H1 (cell line): Measurements from ENCODE around the gene CGNL1. TPM values are rescaled to one million over a fixed set of nuclear protein-coding genes. Genes with fewer than 3 reads are reported as not detected.

Source experiments
- CTCF ChIA-PET: fragments of 300-600 bp; sonication (Branson Sonifier 250); formaldehyde crosslinking; loops from one replicate; lab custom pipeline; 2021; ENCODE audit not compliant: partially characterized antibody; lab: Charles Lee
- POLR2A ChIA-PET: fragments of 300-600 bp; sonication (Branson Sonifier 250); formaldehyde crosslinking; loops from one replicate; lab custom pipeline; 2021; ENCODE audit warnings: inconsistent platforms; ENCODE audit not compliant: partially characterized antibody; lab: Charles Lee
- DNase-seq, 2 experiments: peaks; one replicate each; pipeline versions ENCODE4 v3.0.0 to v3.0.0-alpha.2; 2010 to 2022; ENCODE audit warnings: low spot score in 2 of 2, low read depth in 1 of 2, mixed read lengths in 1 of 2
- FAIRE-seq: peaks from 2 replicates; lab custom pipeline; 2011; peaks lifted over from hg19 to GRCh38; lab: Jason Lieb, UNC
- H2AFZ ChIP-seq: 2 replicates; pipeline ENCODE4 v1.8.1; 2012; ENCODE audit warnings: low read length, inconsistent platforms
- H2AK5ac ChIP-seq: 2 replicates; pipeline ENCODE4 v1.6.1; 2013; ENCODE audit warnings: low read depth, low read length
- H2BK120ac ChIP-seq: replicated peaks from 2 replicates; pipeline ENCODE3; 2013; ENCODE audit warnings: low read depth, low read length, inconsistent platforms
- H2BK12ac ChIP-seq: 2 replicates; pipeline ENCODE4 v1.6.1; 2013; ENCODE audit warnings: low read depth, low read length
- H2BK15ac ChIP-seq: 2 replicates; pipeline ENCODE4 v1.6.1; 2013; ENCODE audit warnings: low read length
- H2BK20ac ChIP-seq: 2 replicates; pipeline ENCODE4 v1.6.1; 2013; ENCODE audit warnings: low read length
- H2BK5ac ChIP-seq: 2 replicates; pipeline ENCODE4 v1.6.1; 2013; ENCODE audit warnings: low read depth, low read length
- H3K14ac ChIP-seq: 2 replicates; pipeline ENCODE4 v1.6.1; 2013; ENCODE audit warnings: inconsistent platforms; ENCODE audit not compliant: insufficient read length
- H3K18ac ChIP-seq: 2 replicates; pipeline ENCODE4 v1.6.1; 2013; ENCODE audit warnings: low read length; ENCODE audit errors: extremely low read depth
- H3K23ac ChIP-seq: 2 replicates; pipeline ENCODE4 v1.6.1; 2013; ENCODE audit warnings: inconsistent platforms; ENCODE audit not compliant: insufficient read length
- H3K23me2 ChIP-seq: 2 replicates; pipeline ENCODE4 v1.6.1; 2013; ENCODE audit warnings: low read depth, low read length
- H3K27ac ChIP-seq: 2 replicates; pipeline ENCODE4 v1.6.1; 2011; ENCODE audit warnings: low read depth, low read length, inconsistent platforms
- H3K27me3 ChIP-seq, 4 experiments: replicated peaks in 1 of 4; 1 replicate in 1 of 4; 2 replicates in 3 of 4; pipeline versions ENCODE4 v1.6.1 to v1.8.1; 2011 to 2013; ENCODE audit warnings: low read length in 3 of 4, mild to moderate bottlenecking in 3 of 4, inconsistent platforms in 2 of 4, mixed read lengths in 2 of 4, moderate library complexity in 1 of 4; ENCODE audit not compliant: control insufficient read depth in 3 of 4, insufficient read depth in 3 of 4; ENCODE audit errors: extremely low read depth in 1 of 4
- H3K36me3 ChIP-seq, 4 experiments: 2 replicates each; pipeline versions ENCODE4 v1.6.1 to v1.8.1; 2011 to 2013; ENCODE audit warnings: mild to moderate bottlenecking in 4 of 4, low read length in 3 of 4, moderate library complexity in 2 of 4, control low read depth in 1 of 4, inconsistent platforms in 1 of 4; ENCODE audit not compliant: insufficient read depth in 4 of 4, control insufficient read depth in 2 of 4
- H3K4ac ChIP-seq: replicated peaks from 2 replicates; pipeline ENCODE3; 2013; ENCODE audit warnings: low read length, low read depth, mixed read lengths, inconsistent platforms; ENCODE audit not compliant: insufficient read length
- H3K4me1 ChIP-seq, 4 experiments: replicated peaks in 1 of 4; 1 replicate in 1 of 4; 2 replicates in 3 of 4; pipeline versions ENCODE4 v1.6.1 to v1.8.1; 2011 to 2013; ENCODE audit warnings: low read length in 3 of 4, inconsistent platforms in 2 of 4, mixed read lengths in 1 of 4; ENCODE audit not compliant: insufficient read depth in 4 of 4, control insufficient read depth in 3 of 4
- H3K4me2 ChIP-seq, 2 experiments: 2 replicates each; pipeline versions ENCODE4 v1.6.1 to v1.8.1; 2011 to 2013; ENCODE audit warnings: low read depth in 2 of 2, low read length in 2 of 2, control low read depth in 1 of 2, inconsistent platforms in 1 of 2, mild to moderate bottlenecking in 1 of 2; ENCODE audit not compliant: insufficient read depth in 1 of 2
- H3K4me3 ChIP-seq, 4 experiments: fragments of 200-600, 300-600 bp in 1 of 4; sonication (generic), shearing (Covaris generic), sonication (Bioruptor Twin) in 1 of 4; 2 replicates each; pipeline versions ENCODE4 v1.5.1 to v1.8.1; 2011 to 2016; ENCODE audit warnings: low read length in 4 of 4, low read depth in 3 of 4, control low read depth in 2 of 4, inconsistent platforms in 2 of 4, mild to moderate bottlenecking in 2 of 4, mixed read lengths in 1 of 4, moderate library complexity in 1 of 4; ENCODE audit not compliant: insufficient read depth in 2 of 4; ENCODE audit errors: extremely low read depth in 1 of 4
- H3K56ac ChIP-seq: replicated peaks from 2 replicates; pipeline ENCODE3; 2013; ENCODE audit warnings: low read depth, mild to moderate bottlenecking, mixed read lengths, low read length, inconsistent platforms; ENCODE audit not compliant: insufficient read length
- H3K79me1 ChIP-seq: 2 replicates; pipeline ENCODE4 v1.6.1; 2013; ENCODE audit warnings: low read depth, low read length, control low read depth
- H3K79me2 ChIP-seq, 2 experiments: 2 replicates each; pipeline versions ENCODE4 v1.6.1 to v1.8.1; 2012 to 2013; ENCODE audit warnings: low read length in 2 of 2, mild to moderate bottlenecking in 2 of 2, inconsistent platforms in 1 of 2; ENCODE audit not compliant: insufficient read depth in 2 of 2, control insufficient read depth in 1 of 2
- H3K9ac ChIP-seq, 4 experiments: replicated peaks in 1 of 4; 1 replicate in 1 of 4; 2 replicates in 3 of 4; pipeline versions ENCODE4 v1.6.1 to v1.8.1; 2011 to 2013; ENCODE audit warnings: low read depth in 3 of 4, low read length in 3 of 4, control low read depth in 2 of 4, mild to moderate bottlenecking in 2 of 4, moderate library complexity in 2 of 4, inconsistent platforms in 1 of 4; ENCODE audit errors: extremely low read depth in 1 of 4
- H3K9me3 ChIP-seq, 2 experiments: 2 replicates each; pipeline versions ENCODE4 v1.6.1 to v1.8.1; 2012 to 2013; ENCODE audit warnings: mild to moderate bottlenecking in 2 of 2, moderate library complexity in 2 of 2, control low read depth in 1 of 2, inconsistent platforms in 1 of 2, low read depth in 1 of 2, low read length in 1 of 2, mixed read lengths in 1 of 2; ENCODE audit not compliant: insufficient read depth in 2 of 2
- H4K20me1 ChIP-seq, 2 experiments: replicated peaks in 1 of 2; 2 replicates each; pipeline versions ENCODE3 to v1.8.1; 2011 to 2013; ENCODE audit warnings: inconsistent platforms in 2 of 2, low read length in 2 of 2, mild to moderate bottlenecking in 1 of 2; ENCODE audit not compliant: insufficient read depth in 2 of 2, control insufficient read depth in 1 of 2
- H4K5ac ChIP-seq: 2 replicates; pipeline ENCODE4 v1.6.1; 2013; ENCODE audit warnings: low read length, low read depth, mixed read lengths, inconsistent platforms; ENCODE audit not compliant: insufficient read length
- H4K8ac ChIP-seq: 2 replicates; pipeline ENCODE4 v1.8.0; 2013; ENCODE audit warnings: mild to moderate bottlenecking, moderate library complexity, low read length, inconsistent platforms; ENCODE audit not compliant: insufficient read depth; ENCODE audit errors: extremely low read depth
- H4K91ac ChIP-seq: replicated peaks from 2 replicates; pipeline ENCODE3; 2013; ENCODE audit warnings: low read length, mixed read lengths, inconsistent platforms; ENCODE audit not compliant: insufficient read length
- CEBPB ChIP-seq: IDR thresholded peaks from 2 replicates; pipeline ENCODE4 v1.6.1; 2012; ENCODE audit warnings: low read depth, low read length
- HDAC2 ChIP-seq, 2 experiments: fragments of 300-600 bp in 1 of 2; sonication (generic) in 1 of 2; IDR thresholded peaks; 2 replicates each; pipeline ENCODE4 v1.6.1; 2011 to 2012; ENCODE audit warnings: low read depth in 2 of 2, low read length in 2 of 2, mild to moderate bottlenecking in 2 of 2, moderate library complexity in 2 of 2, borderline replicate concordance in 1 of 2, inconsistent platforms in 1 of 2
- WGBS, 2 experiments: shearing (Covaris generic) in 1 of 2; methylation state at CpG; one replicate each; pipeline versions ENCODE4 v1.1.6 to v1.1.7; 2013 to 2015; ENCODE audit warnings: low lambda C conversion rate in 2 of 2, mixed read lengths in 2 of 2, inconsistent platforms in 1 of 2, low coverage in 1 of 2, missing lambda C conversion rate in 1 of 2; ENCODE audit not compliant: insufficient replicate concordance in 2 of 2, insufficient coverage in 1 of 2, insufficient read length in 1 of 2; ENCODE audit errors: extremely low coverage in 1 of 2, missing lambda C conversion rate in 1 of 2; 5-methylcytosine and 5-hydroxymethylcytosine counted together
- polyA plus RNA-seq, 7 experiments: library from polyadenylated mRNA; depleted of rRNA in 3 of 7; stranded (reverse) in 5 of 7; unstranded in 2 of 7; fragments of >200 nt in 5 of 7; fragments of 200-250 nt in 2 of 7; gene quantifications; 1 replicate in 5 of 7; 2 replicates in 1 of 7; 4 replicates in 1 of 7; pipeline versions ENCODE4 v1.2.1 to v1.2.3, GENCODE V29; 2011 to 2013; ENCODE audit warnings: missing spikeins in 2 of 7, mixed read lengths in 2 of 7
- total RNA-seq: library from RNA; stranded (reverse); fragmentation: NEBNext Ultra II Directional; extraction: Animal tissue kit (Norgen Biotek cat#: 25700); gene quantifications from 2 replicates; pipeline ENCODE4 v1.2.1, GENCODE V29; 2021

CGNL1 gene
- total and polyA plus RNA-seq, 2 of the 8 experiments (the other 6 are each of a cell fraction or from before 2014, with no cell fraction given), result 21.8 to 75.6 TPM

GRCh38 chr15:57406062-57406772 is 29.9 kb downstream of the CGNL1 start:
- H3K4me1 ChIP-seq, result peaks cover 7 to 24% (median 14%) of the 10 kb centered on the region in 4 experiments
- no peak overlapping the region for H3K56ac ChIP-seq
- peaks cover 11% of the 10 kb centered on the region for H3K79me1 ChIP-seq
- H2BK20ac ChIP-seq, result no peak overlapping the region
- no peak overlapping the region for H2AFZ ChIP-seq
- DNase-seq, result no peak
- no peak overlapping the region for H2BK12ac ChIP-seq
- no peak overlapping the region for H3K14ac ChIP-seq
- no peaks in the 10 kb centered on the region for H3K27me3 ChIP-seq
- peaks cover 0 to 24% (median 0%) of the 10 kb centered on the region in 4 experiments; a peak in 3 of 8 replicates for H3K36me3 ChIP-seq
- WGBS, 2 experiments, result 85% methylated on average over 7 of the region's 7 CpGs; no CpG with 5 or more reads in 1 of the 2 experiments
- TF ChIP-seq HDAC2 (IDR thresholded peaks at IDR 0.05; ENCODE audit: borderline replicate concordance in 1 of 2, low read depth in 2 of 2, low read length in 2 of 2) (no peak), CEBPB (no peak)
- TF ChIP-seq, all 59 proteins: peak for 0
- H2BK120ac ChIP-seq, result no peak overlapping the region
- peaks cover 0 to 75% of the 10 kb centered on the region in 2 experiments; a peak in 3 of 4 replicates for H3K79me2 ChIP-seq
- no peak overlapping the region for H3K23ac ChIP-seq
- H3K27ac ChIP-seq, result no peak overlapping the region
- H3K4me3 ChIP-seq, result no peak overlapping the region
- H2BK5ac ChIP-seq, result no peak overlapping the region; the same call in 1 of the 2 replicates
- H3K4me2 ChIP-seq, result no peak overlapping the region
- H4K5ac ChIP-seq, result no peak overlapping the region
- POLR2A ChIA-PET, result interaction anchor here (1.0 to 12.7 kb wide), 2 partner anchors 17 to 21 kb away, joined by 3 to 103 read pairs; no protein-coding TSS in a partner anchor
- no peak overlapping the region for H4K8ac ChIP-seq
- no peak overlapping the region for H3K4ac ChIP-seq
- no peak for FAIRE-seq
- CTCF ChIA-PET, result interaction anchor here (0.6 to 2.0 kb wide), 5 partner anchors 9 to 1588 kb away, joined by 3 to 8 read pairs (median 3); no protein-coding TSS in a partner anchor
- H4K20me1 ChIP-seq, result peaks cover 0 to 4% of the 10 kb centered on the region in 2 experiments
- no peak overlapping the region for H2AK5ac ChIP-seq
- H2BK15ac ChIP-seq, result no peak overlapping the region
- no peaks in the 10 kb centered on the region; a peak in 1 of 4 replicates for H3K9me3 ChIP-seq
- no peak overlapping the region for H3K9ac ChIP-seq
- H4K91ac ChIP-seq, result no peak overlapping the region
- H3K23me2 ChIP-seq, result no peaks in the 10 kb centered on the region
- no peak overlapping the region for H3K18ac ChIP-seq
